ENCODE results near the gene C20orf144.

Gene C20orf144

GRCh38 chr20:33650111-33650752 is 11.9 kb upstream of the C20orf144 start:
- DNase-seq (ENCODE audit: low spot score), result no peak

GRCh38 chr20:33650753-33651561 is 11.2 kb upstream of the C20orf144 start:
- no peak for DNase-seq (ENCODE audit: low spot score)

GRCh38 chr20:33651562-33652048 is 10.5 kb upstream of the C20orf144 start:
- DNase-seq (ENCODE audit: low spot score), result no peak

GRCh38 chr20:33653218-33653899 is 8.8 kb upstream of the C20orf144 start:
- DNase-seq (ENCODE audit: low spot score), result peak; percentile 39

- DNase-seq (ENCODE audit: low spot score), result no peak
These were observed 8.1 kb upstream of the C20orf144 start for GRCh38 chr20:33653900-33654596.

- no peak for DNase-seq (ENCODE audit: low spot score)
These were observed 7.4 kb upstream of the C20orf144 start for GRCh38 chr20:33654680-33655161.

GRCh38 chr20:33655164-33655563 is 7.0 kb upstream of the C20orf144 start:
- no peak for DNase-seq (ENCODE audit: low spot score)

GRCh38 chr20:33656010-33656782 is 5.9 kb upstream of the C20orf144 start:
- no peak for DNase-seq (ENCODE audit: low spot score)

GRCh38 chr20:33656783-33657703 is 5.1 kb upstream of the C20orf144 start:
- DNase-seq (ENCODE audit: low spot score), result no peak

GRCh38 chr20:33657704-33658095 is 4.4 kb upstream of the C20orf144 start:
- DNase-seq (ENCODE audit: low spot score), result no peak

GRCh38 chr20:33658510-33658909 is 3.6 kb upstream of the C20orf144 start:
- DNase-seq (ENCODE audit: low spot score), result no peak

- DNase-seq (ENCODE audit: low spot score), result no peak
These were observed 3.2 kb upstream of the C20orf144 start for GRCh38 chr20:33658929-33659328.

GRCh38 chr20:33659341-33660034 is 2.6 kb upstream of the C20orf144 start:
- DNase-seq (ENCODE audit: low spot score), result no peak

- DNase-seq (ENCODE audit: low spot score), result no peak
These were observed 2.0 kb upstream of the C20orf144 start for GRCh38 chr20:33660035-33660684.

- no peak for DNase-seq (ENCODE audit: low spot score)
These were observed 1.5 kb upstream of the C20orf144 start for GRCh38 chr20:33660685-33661058.

- no peak for DNase-seq (ENCODE audit: low spot score)
These were observed 1.3 kb downstream of the C20orf144 start for GRCh38 chr20:33663161-33664084.

- DNase-seq (ENCODE audit: low spot score), result no peak
These were observed 2.1 kb downstream of the C20orf144 start for GRCh38 chr20:33664085-33664761.
